ENCODE data around the gene IGFBP1. TPM values are rescaled to one million over a fixed set of nuclear protein-coding genes. Genes with fewer than 3 reads are reported as not detected.

The IGFBP1 gene
- total and polyA plus RNA-seq, 9 of the 15 experiments (the other 6 are each of a cell fraction or from before 2014, with no cell fraction given), result not detected

DNA sequence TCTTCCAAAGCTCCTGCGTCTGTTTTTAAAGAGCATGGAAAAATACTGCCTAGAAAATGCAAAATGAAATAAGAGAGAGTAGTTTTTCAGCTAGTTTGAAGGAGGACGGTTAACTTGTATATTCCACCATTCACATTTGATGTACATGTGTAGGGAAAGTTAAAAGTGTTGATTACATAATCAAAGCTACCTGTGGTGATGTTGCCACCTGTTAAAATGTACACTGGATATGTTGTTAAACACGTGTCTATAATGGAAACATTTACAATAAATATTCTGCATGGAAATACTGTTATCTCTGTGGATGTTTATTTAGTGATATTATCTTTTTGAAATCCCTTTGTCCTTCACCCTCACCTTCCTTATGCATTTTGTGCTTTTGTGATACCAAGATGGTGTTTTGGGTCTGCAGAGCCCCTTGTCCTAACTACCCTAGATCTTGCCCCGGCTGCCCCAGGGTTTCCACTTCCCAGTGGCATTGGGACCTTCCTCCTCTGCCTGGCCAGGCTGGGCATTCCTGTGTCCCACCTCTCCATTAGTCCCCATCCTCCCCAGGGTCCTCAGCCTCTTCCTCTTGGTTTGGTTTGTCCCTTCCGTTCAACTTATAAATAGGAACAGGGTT is 5.2 kb downstream of the IGFBP1 start:
- 0% methylated on average over 5 of the region's 5 CpGs for WGBS (ENCODE audit: insufficient coverage, low coverage, missing lambda C conversion rate)
- FAIRE-seq, result no peak
- Histone ChIP-seq H3K4me3 (no peak overlapping the region), H3K9me3 (replicated peaks; ENCODE audit: control insufficient read depth, insufficient read depth, low read depth, low read length) (no peaks in the 10 kb centered on the region), H3K9ac (ENCODE audit: insufficient read depth in 1 of 2, low read depth in 2 of 2, low read length in 2 of 2) (no peak overlapping the region), H3K36me3 (ENCODE audit: control insufficient read depth, insufficient read depth, low read length) (no peaks in the 10 kb centered on the region), H3K27me3 (ENCODE audit: control insufficient read depth in 2 of 2, insufficient read depth in 2 of 2, low read length in 2 of 2) (peaks cover 3 to 20% of the 10 kb centered on the region in 2 experiments; a peak in 4 of 5 replicates), H3K79me2 (ENCODE audit: control insufficient read depth, insufficient read depth, low read length) (no peaks in the 10 kb centered on the region), H3K9me1 (ENCODE audit: control insufficient read depth, insufficient read depth, low read length) (no peaks in the 10 kb centered on the region), H3K4me2 (ENCODE audit: insufficient read depth, low read length) (no peak overlapping the region), H2AFZ (ENCODE audit: low read depth, low read length) (no peak overlapping the region), H4K20me1 (replicated peaks; ENCODE audit: control insufficient read depth, insufficient read depth, low read length) (no peaks in the 10 kb centered on the region), H3K4me1 (replicated peaks in 1 of 2; ENCODE audit: control insufficient read depth in 2 of 2, insufficient read depth in 2 of 2, low read length in 2 of 2) (peaks cover 0 to 3% of the 10 kb centered on the region in 2 experiments; a peak in 1 of 5 replicates), H3K27ac (ENCODE audit: extremely low read depth, low read depth, low read length) (no peak overlapping the region)
- no TSS peak for BruUV-seq (replicated peaks)
- in situ Hi-C loops (cut with MboI) (no loop called here), intact Hi-C loops (cut with micrococcal nuclease) (no loop called here)
- ATAC-seq, result no peak
- CTCF ChIA-PET (ENCODE audit: low intra/inter-chr PET ratio), result no interaction called here
- no peak for DNase-seq (ENCODE audit: extremely low read depth in 1 of 4, low spot score in 3 of 4)
- no peak for TF ChIP-seq KAT8 (IDR thresholded peaks at IDR 0.05; ENCODE audit: low read depth)
- TF ChIP-seq, protein P1, sequence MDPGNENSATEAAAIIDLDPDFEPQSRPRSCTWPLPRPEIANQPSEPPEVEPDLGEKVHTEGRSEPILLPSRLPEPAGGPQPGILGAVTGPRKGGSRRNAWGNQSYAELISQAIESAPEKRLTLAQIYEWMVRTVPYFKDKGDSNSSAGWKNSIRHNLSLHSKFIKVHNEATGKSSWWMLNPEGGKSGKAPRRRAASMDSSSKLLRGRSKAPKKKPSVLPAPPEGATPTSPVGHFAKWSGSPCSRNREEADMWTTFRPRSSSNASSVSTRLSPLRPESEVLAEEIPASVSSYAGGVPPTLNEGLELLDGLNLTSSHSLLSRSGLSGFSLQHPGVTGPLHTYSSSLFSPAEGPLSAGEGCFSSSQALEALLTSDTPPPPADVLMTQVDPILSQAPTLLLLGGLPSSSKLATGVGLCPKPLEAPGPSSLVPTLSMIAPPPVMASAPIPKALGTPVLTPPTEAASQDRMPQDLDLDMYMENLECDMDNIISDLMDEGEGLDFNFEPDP (CRISPR knock-in tag; IDR thresholded peaks at IDR 0.05), result no peak
- TF ChIP-seq, protein P2, sequence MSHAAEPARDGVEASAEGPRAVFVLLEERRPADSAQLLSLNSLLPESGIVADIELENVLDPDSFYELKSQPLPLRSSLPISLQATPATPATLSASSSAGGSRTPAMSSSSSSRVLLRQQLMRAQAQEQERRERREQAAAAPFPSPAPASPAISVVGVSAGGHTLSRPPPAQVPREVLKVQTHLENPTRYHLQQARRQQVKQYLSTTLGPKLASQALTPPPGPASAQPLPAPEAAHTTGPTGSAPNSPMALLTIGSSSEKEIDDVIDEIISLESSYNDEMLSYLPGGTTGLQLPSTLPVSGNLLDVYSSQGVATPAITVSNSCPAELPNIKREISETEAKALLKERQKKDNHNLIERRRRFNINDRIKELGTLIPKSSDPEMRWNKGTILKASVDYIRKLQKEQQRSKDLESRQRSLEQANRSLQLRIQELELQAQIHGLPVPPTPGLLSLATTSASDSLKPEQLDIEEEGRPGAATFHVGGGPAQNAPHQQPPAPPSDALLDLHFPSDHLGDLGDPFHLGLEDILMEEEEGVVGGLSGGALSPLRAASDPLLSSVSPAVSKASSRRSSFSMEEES (CRISPR knock-in tag; IDR thresholded peaks at IDR 0.05), result no peak
- TF ChIP-seq TRIM24 (IDR thresholded peaks at IDR 0.05), result no peak
- no peak for TF ChIP-seq PRMT5 (CRISPR knock-in tag; IDR thresholded peaks at IDR 0.05)
- no peak for TF ChIP-seq SOX6 (IDR thresholded peaks at IDR 0.05)
- no peak for TF ChIP-seq ZNF79 (CRISPR knock-in tag; IDR thresholded peaks at IDR 0.05; ENCODE audit: low read depth)
- no peak for TF ChIP-seq ZKSCAN1 (IDR thresholded peaks at IDR 0.05; ENCODE audit: low read depth, low read length)
- no peak for TF ChIP-seq SAFB (IDR thresholded peaks at IDR 0.05; ENCODE audit: borderline replicate concordance, low read depth, low read length)
- TF ChIP-seq PTTG1 (tag; IDR thresholded peaks at IDR 0.05; ENCODE audit: low read depth), result no peak
- POLR2A ChIA-PET, result no interaction called here

Measured in K562 (cell line).